ENCODE results near the gene CELA2A. TPM values are rescaled to one million over a fixed set of nuclear protein-coding genes. Genes with fewer than 3 reads are reported as not detected.

The CELA2A gene
- total and polyA plus RNA-seq, 7 donors: 0.10 to 2.1 TPM; not detected in 5

DNA sequence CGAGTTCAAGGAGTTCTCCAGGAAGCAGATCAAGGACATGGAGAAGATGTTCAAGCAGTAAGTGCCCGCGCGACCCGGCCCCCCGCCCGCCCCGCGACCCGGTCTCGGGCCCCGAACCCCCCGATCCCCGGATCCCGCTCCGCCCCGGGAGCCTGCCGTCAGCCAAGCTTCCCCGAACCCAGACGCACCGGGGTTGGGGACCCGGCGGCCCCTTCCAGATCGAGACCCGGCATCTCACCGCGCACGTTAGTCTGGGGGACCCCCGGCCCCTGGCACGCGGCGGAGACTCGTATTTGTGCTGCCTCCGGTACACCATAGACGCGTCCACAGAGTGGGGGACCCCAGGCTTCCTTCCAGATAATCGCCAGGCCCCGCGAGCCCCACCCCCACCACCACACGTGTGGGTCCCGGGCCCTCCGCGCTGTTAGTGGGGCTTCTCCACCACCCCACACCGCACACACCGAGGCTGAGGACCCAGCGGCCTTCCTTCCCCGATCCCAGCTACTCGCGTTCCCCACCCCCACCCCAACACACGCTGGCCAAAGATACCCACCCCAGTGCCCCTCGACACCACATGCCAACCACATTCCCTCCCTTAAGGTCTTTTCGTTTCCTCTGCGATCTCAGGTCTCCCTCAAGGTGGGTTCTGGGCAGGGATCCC is 46.2 kb upstream of the CELA2A start:
- no peaks in the 10 kb centered on the region for H3K9me3 ChIP-seq
- H3K27me3 ChIP-seq (ENCODE audit: insufficient read depth in 3 of 3, low read length in 2 of 3): peaks cover 0 to 32% (median 9%) of the 10 kb centered on the region in 3 donors
- TF ChIP-seq, protein P1, sequence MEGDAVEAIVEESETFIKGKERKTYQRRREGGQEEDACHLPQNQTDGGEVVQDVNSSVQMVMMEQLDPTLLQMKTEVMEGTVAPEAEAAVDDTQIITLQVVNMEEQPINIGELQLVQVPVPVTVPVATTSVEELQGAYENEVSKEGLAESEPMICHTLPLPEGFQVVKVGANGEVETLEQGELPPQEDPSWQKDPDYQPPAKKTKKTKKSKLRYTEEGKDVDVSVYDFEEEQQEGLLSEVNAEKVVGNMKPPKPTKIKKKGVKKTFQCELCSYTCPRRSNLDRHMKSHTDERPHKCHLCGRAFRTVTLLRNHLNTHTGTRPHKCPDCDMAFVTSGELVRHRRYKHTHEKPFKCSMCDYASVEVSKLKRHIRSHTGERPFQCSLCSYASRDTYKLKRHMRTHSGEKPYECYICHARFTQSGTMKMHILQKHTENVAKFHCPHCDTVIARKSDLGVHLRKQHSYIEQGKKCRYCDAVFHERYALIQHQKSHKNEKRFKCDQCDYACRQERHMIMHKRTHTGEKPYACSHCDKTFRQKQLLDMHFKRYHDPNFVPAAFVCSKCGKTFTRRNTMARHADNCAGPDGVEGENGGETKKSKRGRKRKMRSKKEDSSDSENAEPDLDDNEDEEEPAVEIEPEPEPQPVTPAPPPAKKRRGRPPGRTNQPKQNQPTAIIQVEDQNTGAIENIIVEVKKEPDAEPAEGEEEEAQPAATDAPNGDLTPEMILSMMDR (IDR thresholded peaks at IDR 0.05): no peak
- peak overlapping the region; percentile 16 for H3K27ac ChIP-seq
- H3K4me3 ChIP-seq: peak overlapping the region; percentile 74
- no peaks in the 10 kb centered on the region for H3K36me3 ChIP-seq (ENCODE audit: insufficient read depth in 1 of 2, low read depth in 1 of 2)
- intact Hi-C loops (cut with DNase I): no loop called here
- WGBS, 3 donors: 2 to 4% (median 3%) methylated on average over 50 to 53 of the region's 53 CpGs
- ATAC-seq (no peak), DNase-seq (no peak)
- no peaks in the 10 kb centered on the region for H3K4me1 ChIP-seq

DNA sequence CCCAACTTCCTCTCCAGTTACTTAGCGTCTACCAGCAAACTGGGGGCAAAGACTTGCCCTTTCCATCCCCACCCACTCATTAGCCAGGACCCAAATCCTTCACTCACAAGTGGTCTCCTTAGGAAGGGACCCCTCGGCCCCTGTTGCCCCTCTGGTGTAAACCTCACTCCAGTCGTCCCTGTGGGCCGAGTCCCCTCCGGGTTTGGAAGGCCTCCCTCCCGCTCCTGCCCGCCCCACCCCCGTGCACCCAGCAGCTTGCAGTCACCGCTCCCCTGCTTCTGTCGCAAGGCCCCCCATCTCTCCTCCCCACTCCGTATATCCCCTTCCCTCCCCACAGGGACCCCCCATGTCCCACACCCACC is 45.7 kb upstream of the CELA2A start:
- Histone ChIP-seq H3K4me1 (no peaks in the 10 kb centered on the region), H3K27me3 (ENCODE audit: insufficient read depth in 3 of 3, low read length in 2 of 3) (peaks cover 0 to 32% (median 9%) of the 10 kb centered on the region in 3 donors), H3K27ac (no peak overlapping the region), H3K4me3 (peak overlapping the region; percentile 74), H3K36me3 (ENCODE audit: insufficient read depth in 1 of 2, low read depth in 1 of 2) (no peaks in the 10 kb centered on the region), H3K9me3 (no peaks in the 10 kb centered on the region)
- ATAC-seq (no peak), DNase-seq (no peak)
- intact Hi-C loops (cut with DNase I): no loop called here
- TF ChIP-seq, protein P1 (IDR thresholded peaks at IDR 0.05): no peak
- 55 to 66% (median 62%) methylated on average over 11 of the region's 11 CpGs for WGBS, 3 donors

DNA sequence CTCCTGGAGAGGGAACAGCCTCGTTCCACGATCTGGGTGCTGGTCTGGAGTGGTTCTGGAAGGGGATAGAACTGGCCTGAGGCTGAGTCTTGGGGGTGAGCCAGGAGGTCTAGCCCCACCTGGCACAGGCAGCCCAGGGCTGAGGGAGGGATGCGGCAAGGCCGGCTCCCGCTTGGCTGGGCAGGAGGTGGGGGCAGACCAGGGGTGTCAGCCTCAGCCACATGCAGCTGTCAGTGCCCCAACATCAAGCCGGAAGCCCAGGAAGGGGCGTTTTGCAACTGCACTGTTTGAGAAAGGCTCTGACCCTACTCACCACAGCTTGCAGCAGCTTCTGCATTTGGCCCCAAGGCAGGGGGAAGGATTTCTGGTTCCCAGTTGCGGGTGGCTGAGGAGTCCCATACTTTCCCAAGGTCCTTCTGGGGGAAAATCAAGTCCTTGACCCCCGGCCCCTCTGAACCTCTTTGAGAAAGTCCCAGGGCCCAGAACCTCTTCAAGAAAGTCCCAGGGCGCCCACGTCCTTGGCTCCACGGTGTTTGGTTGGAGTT is 44.9 kb upstream of the CELA2A start:
- H3K4me3 ChIP-seq: peak overlapping the region; percentile 74
- H3K9me3 ChIP-seq: no peaks in the 10 kb centered on the region
- DNase-seq (peak in 1 of 2 donors; percentile 65), ATAC-seq (no peak)
- TF ChIP-seq, protein P1 (IDR thresholded peaks at IDR 0.05): no peak
- H3K4me1 ChIP-seq: no peaks in the 10 kb centered on the region
- no peak overlapping the region for H3K27ac ChIP-seq
- H3K36me3 ChIP-seq (ENCODE audit: insufficient read depth in 1 of 2, low read depth in 1 of 2): no peaks in the 10 kb centered on the region
- H3K27me3 ChIP-seq (ENCODE audit: insufficient read depth in 3 of 3, low read length in 2 of 3): peaks cover 0 to 32% (median 9%) of the 10 kb centered on the region in 3 donors
- 50 to 69% (median 55%) methylated on average over 12 of the region's 12 CpGs for WGBS, 3 donors
- intact Hi-C loops (cut with DNase I): no loop called here

DNA sequence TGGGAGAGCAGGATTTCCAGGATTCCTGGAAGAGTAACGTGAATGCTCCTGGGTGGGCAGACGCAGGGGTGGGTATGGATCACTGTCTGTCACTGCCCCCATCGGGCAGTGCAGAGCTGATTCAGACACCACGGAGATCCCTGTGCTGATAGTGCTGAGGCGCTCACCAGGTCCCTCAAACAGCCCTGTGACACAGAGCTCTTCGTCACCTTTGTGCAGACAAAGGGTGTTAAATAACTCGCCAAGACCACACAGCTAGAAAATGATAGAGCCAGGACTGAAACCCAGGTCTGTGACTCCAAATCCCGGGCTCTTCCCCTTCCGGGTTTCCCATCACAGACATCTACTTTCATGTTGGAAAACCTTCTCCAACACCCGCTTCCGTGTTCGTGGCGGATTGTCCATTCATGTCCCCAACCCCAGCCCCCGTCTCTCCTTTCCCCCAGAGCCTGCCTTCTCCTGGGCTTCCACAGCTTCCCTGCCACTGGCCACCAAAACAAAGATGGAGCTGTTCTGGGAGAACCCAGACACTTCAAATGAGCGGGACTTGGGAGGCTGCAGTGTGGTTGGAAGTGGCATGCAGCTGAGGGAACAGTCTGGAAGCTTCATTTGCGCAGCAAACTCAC is 44.2 kb upstream of the CELA2A start:
- Histone ChIP-seq H3K4me1 (no peaks in the 10 kb centered on the region), H3K36me3 (ENCODE audit: insufficient read depth in 1 of 2, low read depth in 1 of 2) (no peaks in the 10 kb centered on the region), H3K4me3 (peak overlapping the region; percentile 74), H3K27me3 (ENCODE audit: insufficient read depth in 3 of 3, low read length in 2 of 3) (peaks cover 0 to 32% (median 9%) of the 10 kb centered on the region in 3 donors), H3K27ac (no peak overlapping the region), H3K9me3 (no peaks in the 10 kb centered on the region)
- TF ChIP-seq, protein P1 (IDR thresholded peaks at IDR 0.05): no peak
- no peak for ATAC-seq
- WGBS, 3 donors: 75 to 82% (median 75%) methylated on average over 16 of the region's 16 CpGs
- no peak for DNase-seq
- intact Hi-C loops (cut with DNase I): no loop called here
